Effector memory CD8-positive, alpha-beta T cell (primary cell): ENCODE data around the gene ITGB5.
"Not testable (repeated sequence)": the region's sequence is repeated elsewhere in the genome, so short reads cannot be mapped to it uniquely, and the experiment has no call there.

ENCODE experiments used
- ATAC-seq: fragments of 150-1000 bp; cut with Tn5 transposase; replicated peaks from 2 replicates; pipeline ENCODE4 v1.10.0; 2021; ENCODE audit warnings: mild to moderate bottlenecking, moderate library complexity
- DNase-seq, 3 experiments: peaks; one replicate each; pipeline ENCODE4 v3.0.0; 2021
- H3K27ac Mint-ChIP-seq, 2 donors: one replicate each; pipeline ENCODE4 v1.8.0; 2022; ENCODE audit warnings: mild to moderate bottlenecking in 2 of 2, mixed read lengths in 2 of 2, moderate library complexity in 2 of 2
- H3K27me3 Mint-ChIP-seq, 2 donors: one replicate each; pipeline ENCODE4 v1.8.0; 2022; ENCODE audit warnings: mixed read lengths in 2 of 2
- H3K36me3 Mint-ChIP-seq: one replicate; pipeline ENCODE4 v1.8.0; 2022; ENCODE audit warnings: mild to moderate bottlenecking, moderate library complexity, mixed read lengths; ENCODE audit not compliant: insufficient read depth
- H3K4me1 Mint-ChIP-seq, 2 donors: one replicate each; pipeline ENCODE4 v1.8.0; 2022; ENCODE audit warnings: low read depth in 2 of 2, mixed read lengths in 2 of 2
- H3K4me3 Mint-ChIP-seq, 2 donors: one replicate each; pipeline ENCODE4 v1.8.0; 2022; ENCODE audit warnings: mild to moderate bottlenecking in 2 of 2, mixed read lengths in 2 of 2, moderate library complexity in 2 of 2
- H3K9me3 Mint-ChIP-seq, 2 donors: one replicate each; pipeline ENCODE4 v1.8.0; 2022; ENCODE audit warnings: mixed read lengths in 2 of 2

ITGB5 gene

GRCh38 chr3:124833710-124834332, 53.3 kb downstream of the ITGB5 start:
- DNase-seq (no peak), ATAC-seq (no peak)
- no peaks in the 10 kb centered on the region for H3K9me3 Mint-ChIP-seq
- H3K27me3 Mint-ChIP-seq: peaks cover 30 to 70% of the 10 kb centered on the region in 2 donors
- H3K27ac Mint-ChIP-seq: peak overlapping the region; percentile 11 to 90
- peaks cover 6% of the 10 kb centered on the region for H3K36me3 Mint-ChIP-seq
- peaks cover 15 to 17% of the 10 kb centered on the region in 2 donors for H3K4me1 Mint-ChIP-seq
- H3K4me3 Mint-ChIP-seq: peak overlapping the region; percentile 53 to 58

GRCh38 chr3:124832782-124833709, 54.1 kb downstream of the ITGB5 start:
- H3K9me3 Mint-ChIP-seq: no peaks in the 10 kb centered on the region
- ATAC-seq: no peak
- H3K27ac Mint-ChIP-seq: peak overlapping the region; percentile 11 to 90
- H3K4me3 Mint-ChIP-seq: no peak overlapping the region
- peaks cover 6% of the 10 kb centered on the region for H3K36me3 Mint-ChIP-seq
- peaks cover 15 to 17% of the 10 kb centered on the region in 2 donors for H3K4me1 Mint-ChIP-seq
- no peak for DNase-seq
- peaks cover 30 to 73% of the 10 kb centered on the region in 2 donors for H3K27me3 Mint-ChIP-seq

GRCh38 chr3:124831628-124832199, 55.5 kb downstream of the ITGB5 start:
- no peaks in the 10 kb centered on the region for H3K9me3 Mint-ChIP-seq
- peaks cover 9 to 14% of the 10 kb centered on the region in 2 donors for H3K4me1 Mint-ChIP-seq
- peaks cover 6% of the 10 kb centered on the region for H3K36me3 Mint-ChIP-seq
- DNase-seq (no peak), ATAC-seq (no peak)
- H3K27ac Mint-ChIP-seq: no peak overlapping the region
- no peak overlapping the region for H3K4me3 Mint-ChIP-seq
- H3K27me3 Mint-ChIP-seq: peaks cover 30 to 72% of the 10 kb centered on the region in 2 donors

GRCh38 chr3:124829819-124830554, 57.2 kb downstream of the ITGB5 start:
- Mint-ChIP-seq H3K4me3 (no peak overlapping the region), H3K4me1 (peaks cover 3 to 7% of the 10 kb centered on the region in 2 donors), H3K27me3 (peaks cover 30 to 64% of the 10 kb centered on the region in 2 donors), H3K36me3 (peaks cover 6% of the 10 kb centered on the region), H3K27ac (no peak overlapping the region), H3K9me3 (no peaks in the 10 kb centered on the region)
- DNase-seq (no peak), ATAC-seq (peak; percentile 22)

- Mint-ChIP-seq H3K4me3 (no peak overlapping the region), H3K27me3 (peaks cover 28 to 64% of the 10 kb centered on the region in 2 donors), H3K36me3 (peaks cover 6% of the 10 kb centered on the region), H3K4me1 (peaks cover 0 to 3% of the 10 kb centered on the region in 2 donors), H3K27ac (no peak overlapping the region), H3K9me3 (no peaks in the 10 kb centered on the region)
- ATAC-seq (no peak), DNase-seq (no peak)
Measured at GRCh38 chr3:124829178-124829818, 57.9 kb downstream of the ITGB5 start.

GRCh38 chr3:124827476-124828206, 59.5 kb downstream of the ITGB5 start:
- H3K4me3 Mint-ChIP-seq, H3K4me1 Mint-ChIP-seq, ATAC-seq, DNase-seq, H3K27ac Mint-ChIP-seq, H3K36me3 Mint-ChIP-seq, H3K9me3 Mint-ChIP-seq: not testable (repeated sequence)
- H3K27me3 Mint-ChIP-seq: peaks cover 18 to 56% of the 10 kb centered on the region in 2 donors

- Mint-ChIP-seq H3K36me3 (no peaks in the 10 kb centered on the region), H3K9me3 (no peaks in the 10 kb centered on the region), H3K4me1 (no peaks in the 10 kb centered on the region), H3K27me3 (peaks cover 25 to 56% of the 10 kb centered on the region in 2 donors), H3K27ac (no peak overlapping the region), H3K4me3 (no peak overlapping the region)
- no peak for ATAC-seq
- DNase-seq: no peak
Measured at GRCh38 chr3:124826703-124827102, 60.5 kb downstream of the ITGB5 start.

- Mint-ChIP-seq H3K4me3 (no peak overlapping the region), H3K36me3 (no peaks in the 10 kb centered on the region), H3K27ac (no peak overlapping the region), H3K4me1 (no peaks in the 10 kb centered on the region), H3K27me3 (peaks cover 24 to 56% of the 10 kb centered on the region in 2 donors), H3K9me3 (no peaks in the 10 kb centered on the region)
- DNase-seq (no peak), ATAC-seq (no peak)
Measured at GRCh38 chr3:124824286-124824915, 62.8 kb downstream of the ITGB5 start.

- Mint-ChIP-seq H3K4me3 (no peak overlapping the region), H3K27ac (no peak overlapping the region), H3K4me1 (no peaks in the 10 kb centered on the region), H3K9me3 (no peaks in the 10 kb centered on the region), H3K36me3 (no peaks in the 10 kb centered on the region), H3K27me3 (peaks cover 24 to 60% of the 10 kb centered on the region in 2 donors)
- DNase-seq (no peak), ATAC-seq (no peak)
Measured at GRCh38 chr3:124823648-124824047, 63.5 kb downstream of the ITGB5 start.

- Mint-ChIP-seq H3K27ac (no peak overlapping the region), H3K36me3 (no peaks in the 10 kb centered on the region), H3K4me1 (no peaks in the 10 kb centered on the region), H3K9me3 (no peaks in the 10 kb centered on the region), H3K27me3 (peaks cover 24 to 63% of the 10 kb centered on the region in 2 donors), H3K4me3 (no peak overlapping the region)
- no peak for DNase-seq
- no peak for ATAC-seq
Measured at GRCh38 chr3:124823206-124823605, 64.0 kb downstream of the ITGB5 start.

- H3K4me1 Mint-ChIP-seq: no peaks in the 10 kb centered on the region
- no peak for ATAC-seq
- H3K9me3 Mint-ChIP-seq: no peaks in the 10 kb centered on the region
- no peaks in the 10 kb centered on the region for H3K36me3 Mint-ChIP-seq
- no peak for DNase-seq
- H3K4me3 Mint-ChIP-seq: no peak overlapping the region
- no peak overlapping the region for H3K27ac Mint-ChIP-seq
- H3K27me3 Mint-ChIP-seq: peaks cover 24 to 70% of the 10 kb centered on the region in 2 donors
Measured at GRCh38 chr3:124821356-124821755, 65.8 kb downstream of the ITGB5 start.
